Stomach (tissue), 19 donors: ENCODE measurements around the gene GPR171. TPM values are rescaled to one million over a fixed set of nuclear protein-coding genes. Genes with fewer than 3 reads are reported as not detected.
"Not testable (repeated sequence)": the region's sequence is repeated elsewhere in the genome, so short reads cannot be mapped to it uniquely, and the experiment has no call there.

ENCODE experiments used
- DNase-seq, 2 donors: peaks; one replicate each; pipeline versions ENCODE4 v3.0.0 to v3.0.0-alpha.2; 2013 to 2019
- H3K27ac ChIP-seq, 5 donors: fragments of 200-600 bp in 4 of 5; sonication (generic) in 4 of 5; one replicate each; pipeline ENCODE4 v1.5.1; 2013 to 2019; ENCODE audit warnings: mild to moderate bottlenecking in 1 of 5, moderate library complexity in 1 of 5
- H3K27me3 ChIP-seq, 3 donors: fragments of 200-600 bp; sonication (generic); one replicate each; pipeline ENCODE4 v1.5.1; 2017 to 2019; ENCODE audit warnings: mixed run types in 1 of 3
- H3K36me3 ChIP-seq, 4 donors: fragments of 200-600 bp; sonication (generic); 1 replicate in 3 of 4; 2 replicates in 1 of 4; pipeline ENCODE4 v1.5.1; 2016 to 2019
- H3K4me1 ChIP-seq, 4 donors: fragments of 200-600 bp; sonication (generic); one replicate each; pipeline ENCODE4 v1.5.1; 2016 to 2019
- H3K4me3 ChIP-seq, 4 donors: fragments of 200-600 bp; sonication (generic) in 3 of 4; one replicate each; pipeline ENCODE4 v1.5.1; 2016 to 2019; ENCODE audit warnings: mild to moderate bottlenecking in 1 of 4
- H3K9me3 ChIP-seq, 4 donors: fragments of 200-600 bp; sonication (generic); one replicate each; pipeline ENCODE4 v1.5.1; 2016 to 2019
- EP300 ChIP-seq: sonication (generic); formaldehyde crosslinking; IDR thresholded peaks from one replicate; pipeline ENCODE4 v1.6.1; 2017; ENCODE audit warnings: antibody characterized with exemption
- POLR2A ChIP-seq, 4 donors: fragments of 450-650 bp; IDR thresholded peaks; one replicate each; pipeline ENCODE4 v1.6.1; 2016; ENCODE audit warnings: antibody characterized with exemption in 4 of 4, control low read depth in 2 of 4, mild to moderate bottlenecking in 1 of 4, moderate library complexity in 1 of 4
- POLR2AphosphoS5 ChIP-seq, 3 donors: sonication (generic); formaldehyde crosslinking; IDR thresholded peaks; one replicate each; pipeline ENCODE4 v1.6.1; 2016; ENCODE audit warnings: antibody characterized with exemption in 3 of 3
- WGBS, 5 donors: extraction: QIAGEN DNeasy Blood & Tissue Kit in 3 of 5; methylation state at CpG; one replicate each; pipeline versions ENCODE4 v1.1.5 to v1.1.7; 2013 to 2018; 5-methylcytosine and 5-hydroxymethylcytosine counted together
- intact Hi-C: fragments of 100-400 bp; cut with DNase I; formaldehyde crosslinking; loops from one replicate; pipeline ENCODE4 v1.15.1; 2023; ENCODE audit warnings: low total_unique reads
- long read RNA-seq, 10 donors: transcript quantifications; one replicate each; lab custom pipeline, GENCODE V29; 2026
- polyA plus RNA-seq, 3 donors: library from polyadenylated mRNA; stranded (reverse); fragments of 200-250 nt; gene quantifications; one replicate each; pipeline ENCODE4 v1.2.3, GENCODE V29; 2013
- total RNA-seq, 5 donors: library from RNA; depleted of rRNA; stranded (reverse); fragments of >200 nt; gene quantifications; one replicate each; pipeline versions ENCODE4 v1.1.0 to v1.2.3, GENCODE V29; 2014 to 2016
- TF ChIP-seq, protein P1 (sequence below), 7 experiments: fragments of 450-650 bp in 4 of 7; fragments of 200-600 bp in 3 of 7; sonication (generic) in 3 of 7; IDR thresholded peaks; one replicate each; pipeline ENCODE4 v1.5.1; 2016 to 2019; ENCODE audit warnings: antibody characterized with exemption in 7 of 7, control low read depth in 2 of 7, mild to moderate bottlenecking in 1 of 7
- donor health status: healthy with polysubstance abuse.
- donor health status: Bipolar disorder and iron deficiency.
- donor health status: healthy.

The GPR171 gene, protein sequence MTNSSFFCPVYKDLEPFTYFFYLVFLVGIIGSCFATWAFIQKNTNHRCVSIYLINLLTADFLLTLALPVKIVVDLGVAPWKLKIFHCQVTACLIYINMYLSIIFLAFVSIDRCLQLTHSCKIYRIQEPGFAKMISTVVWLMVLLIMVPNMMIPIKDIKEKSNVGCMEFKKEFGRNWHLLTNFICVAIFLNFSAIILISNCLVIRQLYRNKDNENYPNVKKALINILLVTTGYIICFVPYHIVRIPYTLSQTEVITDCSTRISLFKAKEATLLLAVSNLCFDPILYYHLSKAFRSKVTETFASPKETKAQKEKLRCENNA
- total RNA-seq: 10 to 100 TPM in 3 of 5 donors, under 1 TPM in 1, not detected in 1; 0.73 to 37.5 (median 20.5) TPM
- polyA plus RNA-seq: 1 to 10 TPM in 2 of 3 donors, under 1 TPM in 1; 0.44 to 1.4 (median 1.3) TPM
- long read RNA-seq, donor 1: 0 reads
- long read RNA-seq, donor 2: 0 reads
- long read RNA-seq, donor 3: 0 reads
- long read RNA-seq, donor 4: 0 reads
- long read RNA-seq, donor 5, partial matches to known transcripts: 0 of 2 reads
- long read RNA-seq, donor 5, other reads (novel, unspliced or antisense): 0 of 2 reads
- long read RNA-seq, donor 6: 0 reads
- long read RNA-seq, donor 7, partial matches to known transcripts: 0 of 3 reads
- long read RNA-seq, donor 7, other reads (novel, unspliced or antisense): 0 of 3 reads
- long read RNA-seq, donor 8: 0 reads
- long read RNA-seq, donor 9: 0 reads
- long read RNA-seq, donor 10: 0 reads

DNA sequence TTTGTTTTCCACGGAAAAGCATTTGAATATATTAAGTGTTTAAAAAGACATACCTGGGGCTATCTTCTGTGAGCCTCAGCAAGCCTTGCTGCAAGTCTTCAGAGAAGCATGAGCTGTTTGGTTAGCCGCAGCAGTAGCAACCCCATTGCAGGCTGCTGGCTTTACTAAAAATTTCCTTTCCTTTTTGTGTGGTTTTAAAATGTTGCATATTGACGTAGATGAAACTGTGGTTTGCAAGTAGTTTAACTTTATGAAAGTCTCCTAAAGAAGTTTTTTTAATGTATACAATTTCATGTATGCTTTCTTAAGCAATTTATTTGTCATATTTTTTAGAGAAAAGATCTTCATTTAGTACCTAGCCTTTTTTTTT lies at the start of gene GPR171:
TSS of gene GPR171 (minus strand) at position 166 of the 370 bp plus-strand sequence. CDS start 3,830 bp downstream, outside the sequence.
- 82 to 90% (median 85%) methylated on average over 3 of the region's 3 CpGs for WGBS, 5 donors
- peak within 1 kb of the TSS in 4 of 5 donors; percentile 43 to 61 (median 48) for H3K27ac ChIP-seq
- intact Hi-C loops: no loop called here
- TF ChIP-seq, protein P1, sequence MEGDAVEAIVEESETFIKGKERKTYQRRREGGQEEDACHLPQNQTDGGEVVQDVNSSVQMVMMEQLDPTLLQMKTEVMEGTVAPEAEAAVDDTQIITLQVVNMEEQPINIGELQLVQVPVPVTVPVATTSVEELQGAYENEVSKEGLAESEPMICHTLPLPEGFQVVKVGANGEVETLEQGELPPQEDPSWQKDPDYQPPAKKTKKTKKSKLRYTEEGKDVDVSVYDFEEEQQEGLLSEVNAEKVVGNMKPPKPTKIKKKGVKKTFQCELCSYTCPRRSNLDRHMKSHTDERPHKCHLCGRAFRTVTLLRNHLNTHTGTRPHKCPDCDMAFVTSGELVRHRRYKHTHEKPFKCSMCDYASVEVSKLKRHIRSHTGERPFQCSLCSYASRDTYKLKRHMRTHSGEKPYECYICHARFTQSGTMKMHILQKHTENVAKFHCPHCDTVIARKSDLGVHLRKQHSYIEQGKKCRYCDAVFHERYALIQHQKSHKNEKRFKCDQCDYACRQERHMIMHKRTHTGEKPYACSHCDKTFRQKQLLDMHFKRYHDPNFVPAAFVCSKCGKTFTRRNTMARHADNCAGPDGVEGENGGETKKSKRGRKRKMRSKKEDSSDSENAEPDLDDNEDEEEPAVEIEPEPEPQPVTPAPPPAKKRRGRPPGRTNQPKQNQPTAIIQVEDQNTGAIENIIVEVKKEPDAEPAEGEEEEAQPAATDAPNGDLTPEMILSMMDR (IDR thresholded peaks at IDR 0.05): no peak
- TF ChIP-seq POLR2AphosphoS5 (IDR thresholded peaks at IDR 0.05): peak in 2 of 3 donors; percentile 38 to 68
- no peaks in the 10 kb centered on the region for H3K4me1 ChIP-seq
- DNase-seq: peak in 1 of 2 donors; percentile 58
- peak within 1 kb of the TSS in 2 of 4 donors; percentile 7 to 21 for H3K4me3 ChIP-seq
- no peaks in the 10 kb centered on the region for H3K36me3 ChIP-seq
- no peaks in the 10 kb centered on the region for H3K9me3 ChIP-seq
- H3K27me3 ChIP-seq: no peaks in the 10 kb centered on the region

DNA sequence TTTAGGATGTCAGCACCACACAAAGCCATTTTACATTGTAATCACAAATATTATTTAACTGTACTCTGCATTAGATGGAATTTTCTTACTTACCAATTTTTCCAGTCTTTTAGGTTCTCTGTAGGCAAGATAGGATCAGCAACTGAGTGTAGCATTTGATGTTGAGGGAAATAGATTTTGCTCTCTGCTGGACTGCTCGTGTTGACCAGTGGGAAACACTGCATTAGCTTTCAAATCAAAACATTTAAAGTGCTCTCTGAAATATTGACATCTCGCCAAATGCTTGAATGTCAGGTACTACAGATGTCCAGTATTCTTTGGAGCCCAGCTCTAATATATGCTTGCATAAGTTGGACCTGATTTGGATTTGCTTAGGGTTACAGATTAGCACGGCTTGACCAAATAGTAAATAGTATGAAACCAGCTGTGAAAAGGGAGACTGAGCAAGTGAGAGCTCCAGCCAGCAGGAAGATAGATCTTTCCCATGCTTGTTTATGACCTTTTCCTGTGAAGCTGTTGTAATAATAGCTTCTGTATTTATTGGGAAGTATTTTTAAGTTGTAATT lies 45.8 kb upstream of the GPR171 start:
- peak overlapping the region in 4 of 5 donors; percentile 38 to 86 (median 56) for H3K27ac ChIP-seq
- H3K4me1 ChIP-seq: peaks cover 0 to 47% (median 27%) of the 10 kb centered on the region in 4 donors
- H3K4me3 ChIP-seq: peak overlapping the region; percentile 7 to 31 (median 22)
- intact Hi-C loops: no loop called here
- no peaks in the 10 kb centered on the region for H3K27me3 ChIP-seq
- peaks cover 0 to 3% (median 0%) of the 10 kb centered on the region in 4 donors for H3K9me3 ChIP-seq
- H3K36me3 ChIP-seq: no peaks in the 10 kb centered on the region
- TF ChIP-seq, protein P1 (IDR thresholded peaks at IDR 0.05): no peak
- TF ChIP-seq POLR2A (IDR thresholded peaks at IDR 0.05) (no peak), EP300 (no peak), POLR2AphosphoS5 (IDR thresholded peaks at IDR 0.05) (no peak)
- DNase-seq: no peak
- 12 to 35% (median 14%) methylated on average over 3 of the region's 3 CpGs for WGBS, 5 donors

DNA sequence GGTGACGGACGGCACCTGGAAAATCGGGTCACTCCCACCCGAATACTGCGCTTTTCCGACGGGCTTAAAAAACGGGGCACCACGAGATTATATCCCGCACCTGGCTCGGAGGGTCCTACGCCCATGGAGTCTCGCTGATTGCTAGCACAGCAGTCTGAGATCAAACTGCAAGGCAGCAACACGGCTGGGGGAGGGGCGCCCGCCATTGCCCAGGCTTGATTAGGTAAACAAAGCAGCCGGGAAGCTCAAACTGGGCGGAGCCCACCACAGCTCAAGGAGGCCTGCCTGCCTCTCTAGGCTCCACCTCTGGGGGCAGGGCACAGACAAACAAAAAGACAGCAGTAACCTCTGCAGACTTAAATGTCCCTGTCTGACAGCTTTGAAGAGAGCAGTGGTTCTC lies 39.0 kb upstream of the GPR171 start:
- H3K9me3 ChIP-seq, H3K27me3 ChIP-seq, H3K4me3 ChIP-seq, H3K27ac ChIP-seq, H3K36me3 ChIP-seq, DNase-seq, intact Hi-C loops: not testable (repeated sequence)
- 59 to 89% (median 74%) methylated on average over 8 to 18 of the region's 18 CpGs for WGBS, 5 donors
- H3K4me1 ChIP-seq: peaks cover 0 to 13% (median 3%) of the 10 kb centered on the region in 4 donors

DNA sequence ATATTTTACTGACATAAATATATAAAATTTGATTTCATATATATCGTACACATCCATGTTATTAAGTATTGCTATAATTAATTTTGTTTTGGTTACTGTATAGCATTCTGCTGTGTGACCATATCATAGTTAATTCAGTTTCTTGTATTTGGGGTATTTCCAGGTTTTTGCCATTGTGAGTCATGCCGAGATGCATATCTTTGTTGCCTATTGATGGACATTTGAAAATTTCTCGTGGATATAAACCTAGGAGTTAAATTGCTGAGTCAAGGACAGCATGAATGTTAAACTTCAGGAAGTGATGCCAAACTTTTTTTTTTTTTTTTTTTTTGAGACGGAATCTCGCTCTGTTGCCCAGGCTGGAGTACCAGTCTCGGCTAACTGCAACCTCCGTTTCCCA lies 33.7 kb upstream of the GPR171 start:
- H3K9me3 ChIP-seq: no peaks in the 10 kb centered on the region
- no peak for DNase-seq
- H3K27ac ChIP-seq: peak overlapping the region in 1 of 5 donors; percentile 22
- no peaks in the 10 kb centered on the region for H3K36me3 ChIP-seq
- H3K27me3 ChIP-seq: no peaks in the 10 kb centered on the region
- H3K4me1 ChIP-seq: peaks cover 0 to 28% (median 12%) of the 10 kb centered on the region in 4 donors
- 83 to 88% (median 85%) methylated on average over 7 of the region's 7 CpGs for WGBS, 5 donors
- H3K4me3 ChIP-seq: no peak overlapping the region
- intact Hi-C loops: no loop called here
- no peak for TF ChIP-seq EP300
- TF ChIP-seq POLR2A (IDR thresholded peaks at IDR 0.05): no peak
- TF ChIP-seq, protein P1 (IDR thresholded peaks at IDR 0.05): no peak
- TF ChIP-seq POLR2AphosphoS5 (IDR thresholded peaks at IDR 0.05): no peak
